HG02970 (cell line): ENCODE measurements around the gene CHMP1A.
A peak's percentile ranks its signal among the peaks of the same experiment; 100 is the strongest.
"Not testable (repeated sequence)": the region's sequence is repeated elsewhere in the genome, so short reads cannot be mapped to it uniquely, and the experiment has no call there.

ENCODE experiments used
- ATAC-seq: cut with Tn5 transposase; IDR thresholded peaks from one replicate; pipeline ENCODE4 v1.9.1; 2021; ENCODE audit warnings: mild to moderate bottlenecking, moderate library complexity, moderate number of reproducible peaks; ENCODE audit not compliant: unreplicated experiment, low FRiP score

CHMP1A gene

DNA sequence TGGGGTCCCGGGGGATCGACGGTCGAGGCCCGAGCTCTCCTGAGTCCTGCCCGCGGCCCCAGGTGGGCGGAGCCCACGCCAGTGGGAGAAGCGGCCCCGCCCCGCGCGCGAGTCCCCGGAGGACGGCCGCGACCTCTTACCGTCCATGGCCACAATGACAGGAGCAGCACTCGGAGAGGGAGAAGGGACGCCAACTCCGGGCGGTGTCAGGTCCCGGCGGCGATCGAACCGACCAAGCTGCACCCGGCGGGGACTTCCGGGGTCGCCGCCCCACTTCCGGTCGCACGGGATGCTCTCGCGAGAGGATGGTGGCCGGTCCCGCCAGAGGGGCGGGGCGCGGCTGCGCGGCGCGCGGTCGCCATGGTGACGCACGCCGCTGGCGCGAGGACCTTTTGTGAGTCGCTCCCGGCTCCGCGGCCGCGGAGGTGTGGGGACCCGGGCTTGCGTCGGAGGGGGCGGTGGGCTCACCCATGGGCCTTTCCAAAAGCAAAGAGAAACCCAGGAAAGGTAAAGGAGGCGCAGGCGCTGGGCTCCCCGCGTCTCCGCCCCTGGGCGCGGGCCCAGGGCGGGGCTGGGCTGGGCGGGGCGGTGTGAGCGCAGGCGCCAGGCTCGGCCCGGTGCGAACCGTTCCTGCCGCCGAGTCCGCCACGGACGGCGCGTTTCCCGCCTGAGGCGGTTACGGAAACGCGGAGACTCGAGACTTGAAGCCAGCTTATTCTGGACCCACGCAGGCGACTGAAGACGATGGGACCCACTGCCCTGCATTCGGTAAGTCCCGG lies at the start of gene CHMP1A, which contains the start of gene SPATA33:
CHMP1A (minus strand) TSS at position 267 of the 779 bp plus-strand sequence; CDS start at position 147, 120 bp downstream.
SPATA33 (plus strand) TSS at position 395 of the 779 bp plus-strand sequence; CDS start at position 471, 76 bp downstream.
- peak; percentile 95 for ATAC-seq

DNA sequence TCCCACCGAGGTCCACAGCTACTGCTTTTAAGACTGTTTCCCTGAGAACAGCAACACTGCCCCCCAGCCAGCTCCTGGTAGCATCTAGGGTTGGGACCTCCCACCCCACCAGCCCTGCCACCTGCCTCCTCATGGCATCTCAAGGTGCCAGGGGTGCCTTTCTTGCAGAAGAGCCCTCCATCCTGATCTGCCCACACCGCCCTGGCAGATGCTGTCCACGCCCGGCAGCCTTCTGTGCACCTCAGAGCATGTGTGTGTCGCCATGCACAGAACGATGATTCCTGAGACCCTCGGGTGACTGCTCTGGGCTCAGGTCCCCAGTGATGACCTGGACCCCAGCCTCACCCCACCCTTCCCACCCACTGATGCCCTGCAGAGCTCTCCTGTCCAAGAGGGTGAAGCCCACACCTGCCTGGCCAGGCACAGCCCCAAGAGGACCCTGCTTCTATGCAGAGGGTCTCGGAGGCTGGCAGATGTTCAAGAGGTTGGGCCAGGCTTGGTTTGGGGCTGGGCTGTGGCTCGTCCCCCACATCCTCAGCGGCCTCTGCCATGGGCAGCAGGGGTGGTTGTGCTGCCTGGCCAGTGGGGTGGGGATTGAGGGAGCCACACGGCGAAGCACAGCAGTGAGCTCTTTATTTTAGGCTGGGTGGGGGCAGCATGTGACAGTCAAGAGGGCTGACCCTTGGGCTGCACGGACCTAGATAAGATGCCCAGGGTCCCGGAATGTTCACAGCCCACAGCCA lies 49.2 kb upstream of the CHMP1A start:
- no peak for ATAC-seq

DNA sequence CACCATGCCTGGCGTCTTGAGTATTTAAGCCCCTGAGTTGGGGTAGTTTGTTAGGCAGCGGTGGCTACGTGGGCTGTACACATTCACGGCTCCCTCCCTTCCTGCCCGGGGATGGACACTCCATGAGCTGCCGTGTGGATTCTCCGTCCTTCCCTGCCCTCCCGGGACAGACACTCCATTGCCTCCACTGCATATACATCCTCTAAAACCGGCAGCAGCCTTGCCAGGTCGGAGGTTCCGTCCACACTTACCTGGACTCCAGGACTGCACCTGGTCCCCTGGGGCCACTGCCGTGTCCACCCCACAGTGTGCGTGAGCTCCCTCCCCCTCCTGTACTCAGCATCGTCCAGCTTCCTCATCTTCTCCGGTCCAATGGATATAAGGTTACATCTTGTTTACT lies 47.5 kb upstream of the CHMP1A start:
- ATAC-seq = no peak

DNA sequence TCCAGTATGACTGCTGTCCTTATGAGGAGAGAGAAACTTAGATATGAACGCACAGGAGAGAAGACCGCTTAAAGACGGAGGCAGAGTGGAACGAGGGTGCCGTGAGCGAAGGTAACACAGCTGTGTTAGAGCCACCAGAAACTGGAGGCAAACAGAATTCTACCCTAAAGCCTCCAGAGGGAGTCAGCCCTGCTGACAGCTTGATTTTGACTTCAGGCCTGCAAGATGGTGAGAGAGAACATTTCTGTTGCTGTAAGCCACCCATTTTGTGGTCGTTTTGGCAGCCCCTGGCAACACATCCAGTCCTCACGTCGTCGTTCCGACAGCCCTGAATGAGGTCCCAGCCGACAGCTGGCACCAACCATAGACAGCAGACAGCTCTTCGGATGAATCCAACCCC lies 46.8 kb upstream of the CHMP1A start:
- ATAC-seq = no peak

DNA sequence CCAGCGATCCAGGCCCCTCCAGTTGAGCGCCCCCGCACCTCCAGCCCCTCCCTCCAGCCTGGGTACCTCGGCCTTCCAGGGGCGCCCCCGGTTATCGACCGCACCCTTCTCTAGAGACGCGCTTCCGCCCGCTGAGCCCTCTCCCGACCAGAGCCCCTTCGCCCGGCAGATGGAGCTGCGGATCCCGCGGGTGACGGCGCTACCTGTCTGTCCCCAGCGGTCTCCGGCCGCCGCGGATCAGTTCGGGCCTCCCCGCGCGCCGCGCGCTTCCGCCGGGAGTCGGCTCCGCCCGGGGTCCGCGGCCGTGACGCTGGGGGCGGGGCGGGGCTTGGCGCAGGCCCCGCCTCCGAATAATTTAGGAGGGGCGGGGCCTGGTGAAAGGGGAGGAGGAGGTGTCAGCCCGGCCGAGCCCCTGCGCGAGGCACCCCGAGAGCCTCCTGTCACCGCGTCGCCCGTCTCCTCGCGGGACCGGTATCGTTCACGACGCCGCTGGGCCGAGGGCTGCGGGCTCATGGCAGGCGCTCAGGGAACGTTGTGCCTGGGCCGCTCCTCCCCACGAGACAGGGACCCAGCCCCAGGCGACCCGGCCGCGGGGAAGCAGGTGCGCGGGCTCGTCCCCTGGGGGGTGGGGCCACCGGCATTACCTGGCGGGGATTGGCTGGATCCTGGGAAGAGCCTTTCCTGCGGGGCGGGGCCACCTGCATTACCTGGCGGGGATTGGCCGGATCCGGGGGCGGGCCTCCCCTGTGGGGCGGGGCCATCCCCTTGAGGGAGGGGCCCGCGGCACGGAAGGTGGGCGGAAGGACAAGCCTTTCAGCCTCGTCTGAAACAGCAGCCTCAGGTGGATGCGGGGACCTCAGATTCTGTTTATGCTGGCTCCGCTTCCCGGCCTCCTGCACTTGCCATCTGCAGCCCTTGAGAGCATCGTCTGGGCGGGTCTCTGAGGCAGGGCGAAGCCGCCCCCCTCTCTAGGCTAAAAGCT lies 44.2 kb upstream of the CHMP1A start, which contains the start of gene SPATA2L:
SPATA2L (minus strand) TSS at position 281 of the 982 bp plus-strand sequence. CDS start 473 bp downstream, outside the sequence.
- ATAC-seq = peak; percentile 63

DNA sequence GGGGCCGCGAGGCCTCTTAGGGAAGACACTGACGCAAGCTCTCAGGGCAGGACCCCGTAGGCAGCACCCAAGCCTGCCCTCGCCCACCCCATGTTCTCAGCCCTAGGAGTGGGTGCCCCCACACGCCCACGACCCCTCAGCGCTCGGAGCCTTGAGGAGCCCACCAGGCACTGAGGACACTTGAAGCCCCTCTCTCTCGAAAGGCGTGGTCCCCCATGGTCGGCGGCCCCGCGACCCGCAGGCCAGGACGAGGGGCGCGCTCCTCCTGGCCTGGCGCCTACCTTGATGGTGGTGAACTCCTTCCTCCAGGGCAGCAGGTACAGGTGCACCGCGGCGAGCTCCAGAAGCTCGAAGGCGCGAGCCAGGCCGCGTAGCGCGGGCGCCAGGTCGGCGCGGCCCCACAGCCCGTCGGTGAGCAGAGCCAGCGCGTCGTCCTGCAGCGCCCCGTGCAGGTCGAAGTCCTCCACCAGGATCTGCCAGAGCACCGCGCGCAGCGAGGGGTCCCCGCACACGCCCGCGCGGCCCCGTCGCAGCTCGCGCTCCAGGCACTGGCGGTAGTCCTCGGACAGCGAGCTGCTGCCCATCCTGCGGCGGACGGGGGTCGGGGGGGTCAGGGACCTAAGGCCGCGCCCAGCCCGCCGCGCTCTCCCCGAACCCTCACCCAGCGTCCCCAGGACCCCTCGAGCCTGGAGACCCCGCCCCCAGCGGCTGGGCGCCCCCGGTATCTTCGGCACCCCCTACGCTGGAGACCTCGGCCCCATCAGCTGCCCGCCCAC lies 43.3 kb upstream of the CHMP1A start:
- ATAC-seq = no peak

DNA sequence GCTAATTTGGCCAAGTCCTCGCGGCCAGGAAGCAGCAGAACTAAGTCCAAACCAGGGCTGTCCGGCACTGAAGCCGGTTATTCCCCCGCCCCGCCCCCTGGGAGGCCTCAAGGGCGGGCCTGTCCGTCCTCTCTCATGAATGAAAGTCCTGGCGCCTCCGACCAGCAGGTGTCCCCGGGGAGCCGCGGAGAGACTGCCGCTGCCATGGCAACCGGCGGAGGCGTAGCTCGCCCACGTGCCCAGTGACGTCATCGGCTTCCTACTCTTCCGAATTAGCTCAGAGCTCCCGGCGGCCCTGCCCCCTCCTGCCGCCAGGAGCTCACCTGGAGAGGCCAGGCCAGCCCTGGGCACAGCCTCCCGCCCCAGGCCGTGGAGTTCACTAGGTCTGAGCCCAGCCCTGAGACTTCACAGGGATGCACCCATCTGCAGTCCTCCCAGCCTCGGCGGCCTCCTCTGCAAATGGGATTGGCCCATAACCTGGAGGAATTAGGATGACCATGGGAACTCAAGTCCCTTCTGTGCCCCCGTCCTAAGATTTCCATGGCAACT lies 42.7 kb upstream of the CHMP1A start:
- ATAC-seq = peak; percentile 44

DNA sequence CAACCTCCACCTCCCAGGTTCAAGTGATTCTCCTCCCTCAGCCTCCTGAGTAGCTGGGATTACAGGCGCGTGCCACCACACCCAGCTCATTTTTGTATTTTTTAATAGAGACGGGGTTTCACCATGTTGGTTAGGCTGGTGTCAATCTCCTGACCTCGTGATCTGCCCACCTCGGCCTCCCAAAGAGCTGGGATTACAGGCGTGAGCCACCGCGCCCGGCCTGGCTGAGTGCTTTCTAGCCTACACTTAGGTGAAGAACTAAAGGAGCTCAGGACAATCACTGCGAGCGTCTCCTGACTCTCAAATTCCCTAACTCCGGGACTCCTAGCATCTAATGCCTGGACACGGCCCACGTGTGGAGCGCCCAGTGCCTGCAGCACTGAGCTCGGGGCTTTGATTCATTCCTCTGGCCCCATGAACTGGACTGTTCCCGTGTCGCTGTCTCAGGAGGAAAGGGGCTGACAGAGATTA lies 42.2 kb upstream of the CHMP1A start:
- not testable (repeated sequence) for ATAC-seq

DNA sequence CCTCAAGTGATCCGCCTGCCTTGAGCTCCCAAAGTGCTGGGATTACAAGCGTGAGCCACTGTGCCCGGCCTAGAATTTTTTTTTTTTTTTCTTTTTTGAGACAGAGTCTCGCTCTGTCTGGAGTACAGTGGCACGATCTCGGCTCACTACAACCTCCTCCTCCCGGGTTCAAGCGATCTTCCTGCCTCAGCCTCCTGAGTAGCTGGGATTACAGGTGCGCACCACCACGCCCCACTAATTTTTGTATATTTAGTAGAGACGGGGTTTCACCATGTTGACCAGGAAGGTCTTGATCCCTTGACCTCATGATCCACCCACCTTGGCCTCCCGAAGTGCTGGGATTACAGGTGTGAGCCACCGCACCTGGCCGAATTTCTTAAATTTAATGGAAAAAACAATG lies 41.2 kb upstream of the CHMP1A start:
- ATAC-seq = not testable (repeated sequence)

DNA sequence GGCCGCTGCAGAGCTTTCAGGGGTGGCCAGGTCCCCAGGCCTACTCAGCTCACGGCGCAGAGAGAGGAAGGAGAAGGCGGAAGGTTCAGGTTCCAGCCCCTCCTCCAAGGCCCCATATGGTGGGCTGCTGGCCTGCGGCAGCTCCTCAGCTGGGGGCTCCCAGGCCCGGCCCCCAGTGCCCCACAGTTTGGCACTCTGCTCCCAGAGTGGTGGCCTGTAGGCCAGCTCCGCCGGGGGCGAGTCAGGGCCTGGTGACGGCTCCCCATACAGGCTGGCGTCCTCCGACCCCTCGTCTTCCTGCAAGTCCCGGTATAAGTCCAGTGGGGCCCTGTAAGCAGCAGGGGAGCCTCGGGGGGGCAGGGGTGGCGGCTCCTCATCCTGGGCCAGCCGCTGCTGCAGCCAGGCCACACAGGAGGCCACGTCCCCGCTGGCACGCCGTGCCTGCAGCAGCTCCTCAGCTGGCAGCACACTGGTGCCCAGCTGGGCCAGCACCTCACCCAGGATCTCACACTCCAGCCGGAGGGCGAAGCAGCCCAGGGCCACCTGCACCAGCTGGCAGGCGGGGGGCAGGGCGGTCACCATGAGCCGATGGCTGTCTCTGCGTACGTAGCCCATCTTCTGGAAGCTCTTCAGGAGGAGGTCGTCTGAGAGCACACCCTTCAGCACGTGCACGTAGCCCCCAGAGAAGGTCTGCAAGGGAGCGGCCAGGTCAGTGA lies 40.3 kb upstream of the CHMP1A start:
- ATAC-seq = no peak

DNA sequence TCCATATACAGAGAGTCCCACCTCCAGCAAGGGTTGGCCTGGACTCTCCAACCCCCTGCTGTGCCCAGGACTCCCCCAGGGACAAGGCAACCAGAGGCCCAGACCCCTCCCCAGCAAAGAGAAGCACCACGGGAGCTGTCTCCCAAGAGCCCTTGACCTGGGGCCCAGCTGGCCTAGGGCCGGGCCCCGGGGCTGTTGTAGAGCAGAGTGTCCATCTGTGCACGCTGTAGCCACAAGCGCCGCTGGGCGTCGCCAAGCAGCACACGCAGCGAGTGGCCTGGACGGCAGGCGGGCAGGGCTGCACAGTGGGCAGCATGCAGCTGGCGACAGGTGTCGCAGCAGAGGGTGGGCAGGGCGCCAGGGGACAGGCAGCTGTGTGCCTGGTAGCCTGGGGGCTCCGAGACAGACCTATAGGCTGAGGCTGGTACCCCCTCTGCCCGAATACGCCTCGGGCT lies 39.7 kb upstream of the CHMP1A start:
- ATAC-seq = no peak

DNA sequence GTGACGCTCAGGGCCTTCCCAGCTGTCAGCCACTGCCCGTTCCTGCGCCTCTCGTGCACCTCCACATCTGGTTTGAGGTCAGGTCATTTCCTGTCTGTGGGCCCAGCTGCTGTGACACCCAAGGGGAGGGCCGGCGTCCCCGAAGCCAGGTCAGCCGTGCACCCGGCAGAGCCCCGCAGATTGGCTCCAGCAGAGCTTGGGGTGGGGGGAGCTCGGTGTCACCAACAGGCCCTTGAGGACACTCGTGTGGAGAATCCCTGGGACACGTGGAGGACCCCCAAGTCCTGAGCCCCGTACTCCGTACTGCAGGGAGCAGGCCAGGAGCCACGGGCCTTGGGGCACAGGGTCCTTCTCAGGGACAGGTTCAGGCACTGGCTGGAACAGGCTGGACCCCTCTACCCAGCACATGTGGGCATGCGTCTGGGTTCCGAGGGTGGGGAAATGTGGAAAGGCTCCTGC lies 39.2 kb upstream of the CHMP1A start:
- no peak for ATAC-seq

DNA sequence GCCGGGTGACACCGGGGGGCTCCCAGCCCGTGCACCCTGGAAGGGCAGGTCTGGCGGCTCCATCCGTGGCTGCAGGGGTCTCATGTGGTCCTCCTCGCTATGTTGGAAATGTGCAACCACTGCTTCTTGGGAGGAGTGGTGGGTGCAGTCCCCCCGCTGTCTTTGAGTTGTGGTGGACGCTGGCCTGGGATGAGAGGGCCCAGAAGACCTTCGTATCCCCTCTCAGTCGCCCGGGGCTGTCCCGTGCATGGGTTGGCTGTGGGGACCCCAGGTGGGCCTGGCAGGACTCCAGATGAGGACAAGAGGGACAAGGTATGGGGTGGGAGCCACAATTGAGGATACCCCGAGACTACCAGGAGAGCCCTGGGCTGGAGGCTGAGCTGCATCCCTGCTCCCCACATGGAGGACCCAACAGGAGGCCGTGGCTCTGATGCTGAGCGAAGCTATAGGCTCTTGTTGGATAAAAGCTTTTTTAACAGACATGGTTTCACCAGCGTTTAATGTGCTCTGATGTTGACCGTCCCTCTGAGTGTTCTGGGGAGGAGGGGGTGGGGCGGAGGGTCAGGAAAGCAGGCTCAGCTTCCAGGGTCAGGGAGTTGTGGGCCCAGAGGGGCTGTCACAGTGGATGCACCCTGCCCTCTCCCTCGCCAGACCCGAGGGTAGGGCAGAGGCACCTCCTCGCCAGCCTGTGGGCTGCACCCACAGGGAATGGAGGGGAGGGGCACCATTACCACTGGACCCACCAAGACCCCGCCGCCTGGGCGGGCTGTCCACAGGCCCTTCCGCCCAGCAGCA lies 38.6 kb upstream of the CHMP1A start:
- no peak for ATAC-seq

DNA sequence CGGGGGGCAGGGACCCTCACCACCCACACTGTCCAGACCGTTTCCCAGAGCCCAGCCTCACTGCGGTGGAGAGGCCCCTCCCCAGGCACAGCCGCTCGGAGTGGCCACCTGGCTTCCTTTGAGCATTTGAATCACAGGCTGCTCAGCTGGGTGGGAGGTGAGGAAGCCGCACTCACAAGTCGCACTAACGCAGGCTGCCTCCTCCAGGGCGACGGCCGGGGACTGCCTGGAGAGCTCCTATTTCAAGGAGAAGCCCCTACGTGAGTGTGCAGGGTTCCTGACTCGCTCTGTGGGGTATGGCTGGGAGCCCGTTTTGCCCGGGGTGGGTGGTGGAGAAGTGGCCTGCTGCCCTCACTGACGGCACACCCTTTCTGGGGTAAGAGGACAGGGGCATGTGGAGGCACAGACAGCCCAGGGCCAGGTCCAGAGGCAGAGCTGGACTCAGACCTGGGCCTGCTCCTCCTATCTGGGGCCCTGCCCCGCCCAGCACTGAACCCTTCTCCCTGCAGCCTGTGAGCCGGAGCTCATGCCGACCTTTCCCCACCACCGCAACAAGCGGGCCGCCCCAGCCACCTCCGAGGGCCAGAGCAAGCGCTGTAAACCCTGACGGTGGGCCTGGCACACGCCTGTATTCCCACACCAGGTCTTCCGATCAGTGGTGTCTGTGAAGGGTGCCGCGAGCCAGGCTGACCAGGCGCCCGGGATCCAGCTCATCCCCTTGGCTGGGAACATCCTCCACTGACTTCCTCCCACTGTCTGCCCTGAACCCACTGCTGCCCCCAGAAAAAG lies 37.8 kb upstream of the CHMP1A start:
- ATAC-seq = no peak

DNA sequence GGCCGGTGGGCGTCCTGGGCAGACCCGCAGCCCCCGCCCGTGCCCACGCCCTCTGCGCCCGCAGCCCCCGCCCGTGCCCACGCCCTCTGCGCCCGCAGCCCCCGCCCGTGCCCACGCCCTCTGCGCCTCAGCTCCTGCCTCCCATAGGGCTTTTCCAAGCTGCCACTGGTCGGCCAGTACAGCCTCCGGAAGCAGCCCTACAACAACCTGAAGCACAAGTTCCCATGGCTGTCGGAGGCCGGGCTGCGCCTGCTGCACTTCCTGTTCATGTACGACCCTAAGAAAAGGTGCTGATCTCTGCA lies 37.2 kb upstream of the CHMP1A start:
- ATAC-seq = not testable (repeated sequence)

DNA sequence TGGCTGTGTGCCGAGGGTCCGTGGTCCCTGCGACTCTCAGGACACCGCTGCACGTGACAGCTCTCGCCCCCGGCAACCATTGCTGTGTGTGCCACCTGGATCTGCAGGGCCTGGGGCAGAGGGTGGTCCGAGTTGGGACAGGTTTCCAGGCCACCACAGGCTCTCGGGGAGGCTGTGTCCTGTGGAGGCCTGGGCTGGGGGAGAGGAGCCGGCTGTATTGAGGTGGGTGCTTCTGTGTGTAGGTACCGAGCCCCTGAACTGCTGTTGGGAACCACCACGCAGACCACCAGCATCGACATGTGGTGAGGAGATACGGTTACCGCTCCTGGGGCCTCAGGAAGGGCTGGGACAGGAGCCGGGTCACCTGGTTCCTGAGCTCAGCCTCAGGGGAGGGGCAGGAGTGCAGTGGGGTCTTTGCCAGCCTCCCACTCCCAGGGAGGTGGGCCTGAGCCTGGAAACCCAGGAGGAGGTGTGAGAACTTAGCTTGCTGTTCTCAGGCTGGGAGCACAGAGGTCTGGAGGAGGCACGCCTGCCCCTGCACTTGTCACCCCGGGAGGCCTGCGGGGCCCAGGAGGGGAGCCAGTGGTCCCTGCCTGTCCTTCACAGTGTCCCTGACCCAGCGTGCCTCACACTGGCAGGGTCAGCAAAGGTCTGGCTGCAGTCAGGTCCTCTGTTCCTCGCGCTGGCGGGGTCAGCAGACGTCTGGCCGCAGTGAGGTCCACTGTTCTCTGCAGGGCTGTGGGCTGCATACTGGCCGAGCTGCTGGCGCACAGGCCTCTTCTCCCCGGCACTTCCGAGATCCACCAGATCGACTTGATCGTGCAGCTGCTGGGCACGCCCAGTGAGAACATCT lies 36.6 kb upstream of the CHMP1A start:
- ATAC-seq = no peak
